GM10248 (cell line): ENCODE results near the gene DNAH10.

Source experiments
- CTCF ChIA-PET: fragments of 300-600 bp; sonication (Branson Sonifier 250); formaldehyde crosslinking; extraction: SDS; loops from one replicate; lab custom pipeline; 2021; ENCODE audit warnings: antibody characterized with exemption; lab: Yijun Ruan, JAX
- POLR2A ChIA-PET: fragments of 350-650 bp; sonication (Branson Sonifier 250); formaldehyde crosslinking; extraction: SDS; loops from one replicate; lab custom pipeline; 2020; ENCODE audit warnings: antibody characterized with exemption; lab: Yijun Ruan, JAX
- DNase-seq: peaks from one replicate; pipeline ENCODE4 v3.0.0; 2012; ENCODE audit errors: extremely low spot score
- CTCF ChIP-seq: IDR thresholded peaks from 2 replicates; pipeline ENCODE4 v1.5.1; 2012; ENCODE audit warnings: mild to moderate bottlenecking, low read depth; ENCODE audit errors: extremely low read depth, missing control alignments, control extremely low read depth

DNAH10 gene

DNA sequence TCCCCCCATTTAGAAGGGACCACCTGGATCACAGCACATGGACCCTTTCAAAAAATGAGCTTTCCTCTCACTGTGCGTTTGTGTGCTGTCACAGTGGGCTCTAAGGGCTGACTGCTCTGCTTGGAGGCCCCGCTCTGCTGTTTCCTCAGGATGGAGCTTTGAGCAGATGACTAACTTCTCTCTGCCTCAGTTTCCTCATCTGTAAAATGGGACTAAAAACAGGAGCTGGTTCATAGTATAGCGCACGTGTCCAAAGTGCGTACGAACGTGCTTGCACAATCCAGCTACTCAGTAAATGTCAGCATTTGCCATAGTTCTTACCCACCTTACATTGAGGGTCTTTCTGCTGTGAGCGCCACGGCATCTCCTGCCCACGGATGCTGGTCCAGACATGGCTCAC, 12.7 kb upstream of the DNAH10 start:
- ChIA-PET CTCF (no interaction called here), POLR2A (no interaction called here)
- no peak for DNase-seq
- TF ChIP-seq CTCF = no peak

DNA sequence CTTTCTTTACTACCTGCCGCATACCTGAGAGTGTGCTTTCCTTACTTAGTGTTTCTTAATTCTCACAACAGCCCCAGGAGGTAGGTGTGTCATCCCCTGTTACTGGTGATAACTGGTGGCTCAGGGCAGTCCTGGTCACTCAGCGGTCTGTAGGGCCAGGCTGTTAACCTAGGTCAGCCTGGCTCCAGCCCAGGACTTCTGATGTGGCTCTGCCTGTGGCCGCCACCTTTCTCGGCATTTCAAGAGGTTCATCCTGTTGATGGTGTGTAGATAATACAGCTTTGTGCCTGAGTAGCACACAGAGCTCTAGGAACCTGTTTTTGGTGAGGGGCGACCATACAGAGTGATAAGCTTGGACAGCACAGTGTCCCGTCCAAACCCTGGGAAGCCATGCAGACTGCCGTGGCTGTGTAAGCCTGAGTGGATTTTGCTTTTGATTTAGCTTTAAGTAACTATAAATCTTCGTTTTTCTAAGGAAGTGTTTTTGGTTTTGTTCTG, 11.9 kb upstream of the DNAH10 start:
- DNase-seq = no peak
- no peak for TF ChIP-seq CTCF
- CTCF ChIA-PET = interaction anchor here (1.5 kb wide), 1 partner anchor 15 kb away, joined by 3 read pairs; no protein-coding TSS in a partner anchor
- POLR2A ChIA-PET = no interaction called here

GRCh38 chr12:123752046-123752445, 10.1 kb upstream of the DNAH10 start:
- TF ChIP-seq CTCF = no peak
- ChIA-PET CTCF (interaction anchor here (1.0 kb wide), 1 partner anchor 11 kb away, joined by 3 read pairs; no protein-coding TSS in a partner anchor), POLR2A (no interaction called here)
- no peak for DNase-seq

GRCh38 chr12:123754041-123754772, 7.9 kb upstream of the DNAH10 start:
- POLR2A ChIA-PET = no interaction called here
- TF ChIP-seq CTCF = no peak
- CTCF ChIA-PET = no interaction called here
- DNase-seq = no peak

DNA sequence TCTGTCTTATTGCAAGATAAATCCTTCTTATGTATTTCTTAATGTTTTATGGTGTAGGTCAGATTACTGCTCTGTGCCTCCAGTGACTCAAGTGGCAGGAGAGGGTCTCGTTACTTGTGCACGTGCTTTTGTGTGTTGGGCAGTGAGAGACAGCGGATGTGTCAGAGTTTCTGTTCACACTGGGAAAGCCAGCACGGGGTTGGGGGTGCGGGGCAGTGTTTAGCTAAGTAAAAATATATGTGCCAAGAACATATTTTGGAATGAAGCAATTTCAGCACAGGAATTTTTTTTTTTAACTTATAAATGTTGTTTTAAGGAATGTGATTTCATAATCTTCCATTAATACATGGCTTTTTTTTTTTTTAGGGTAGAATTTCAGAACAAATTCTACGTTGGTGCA, 4.5 kb upstream of the DNAH10 start:
- CTCF ChIA-PET = interaction anchor here (0.9 kb wide), 1 partner anchor 21 kb away, joined by 3 read pairs; no protein-coding TSS in a partner anchor
- no peak for DNase-seq
- TF ChIP-seq CTCF = no peak
- POLR2A ChIA-PET = no interaction called here

- TF ChIP-seq CTCF = no peak
- no peak for DNase-seq
- ChIA-PET CTCF (no interaction called here), POLR2A (no interaction called here)
Measured at GRCh38 chr12:123760267-123760938, 1.7 kb upstream of the DNAH10 start.
